Measurements from ENCODE around the gene OR1J4.
"Not testable (repeated sequence)": the region's sequence is repeated elsewhere in the genome, so short reads cannot be mapped to it uniquely, and the experiment has no call there.

The OR1J4 gene

GRCh38 chr9:122518841-122519240 lies at the start of gene OR1J4:
TSS of gene OR1J4 (plus strand) at chr9:122519141. CDS start at chr9:122519141, 0 bp downstream.
- no peak for DNase-seq (ENCODE audit: low read depth)

DNA sequence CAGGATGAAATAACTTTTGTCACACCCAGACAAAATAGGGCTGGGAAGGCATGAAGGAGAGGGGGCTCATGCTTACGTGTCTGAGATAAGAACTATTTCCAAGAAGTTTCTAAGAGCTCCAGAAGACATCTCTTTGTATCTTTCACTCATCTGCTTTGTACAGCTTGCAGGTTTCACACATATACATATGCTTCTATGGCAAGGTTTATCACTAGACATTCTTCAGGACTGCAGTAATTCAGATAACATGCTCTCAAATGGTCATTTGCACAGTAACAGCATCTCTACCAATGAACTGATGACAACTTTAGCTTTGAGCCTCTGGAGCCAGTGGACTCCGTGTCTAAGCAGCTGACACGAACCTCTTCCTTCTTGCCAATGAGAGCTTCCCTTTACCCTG lies 44.4 kb upstream of the OR1J4 start:
- DNase-seq (ENCODE audit: low read depth) = no peak

DNA sequence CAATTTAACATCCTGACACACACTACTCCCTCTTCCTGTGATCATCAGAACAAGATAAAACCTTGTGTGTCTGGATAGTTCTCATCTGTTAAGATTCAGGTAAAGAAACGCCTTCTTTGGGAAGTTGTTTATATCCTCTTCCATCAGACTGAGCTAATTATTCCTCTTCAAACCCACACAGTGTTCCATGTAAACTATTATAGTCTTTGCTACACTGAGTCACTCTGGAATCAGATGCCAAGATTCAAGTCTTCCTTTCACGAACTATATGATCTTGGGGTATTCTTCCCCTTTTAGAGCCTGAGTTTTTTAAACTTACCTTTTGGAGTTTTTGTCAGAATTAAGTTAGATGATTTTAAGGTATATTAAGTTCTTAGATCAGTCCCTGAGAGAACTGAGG lies 43.2 kb upstream of the OR1J4 start:
- no peak for DNase-seq (ENCODE audit: low read depth)

GRCh38 chr9:122477346-122477745 lies 41.6 kb upstream of the OR1J4 start:
- DNase-seq (ENCODE audit: low read depth) = no peak

GRCh38 chr9:122477826-122478225 lies 41.1 kb upstream of the OR1J4 start, which contains the start of gene OR1J1:
TSS of gene OR1J1 (minus strand) at chr9:122477926. CDS start at chr9:122477926, 0 bp downstream.
- no peak for DNase-seq (ENCODE audit: low read depth)

DNA sequence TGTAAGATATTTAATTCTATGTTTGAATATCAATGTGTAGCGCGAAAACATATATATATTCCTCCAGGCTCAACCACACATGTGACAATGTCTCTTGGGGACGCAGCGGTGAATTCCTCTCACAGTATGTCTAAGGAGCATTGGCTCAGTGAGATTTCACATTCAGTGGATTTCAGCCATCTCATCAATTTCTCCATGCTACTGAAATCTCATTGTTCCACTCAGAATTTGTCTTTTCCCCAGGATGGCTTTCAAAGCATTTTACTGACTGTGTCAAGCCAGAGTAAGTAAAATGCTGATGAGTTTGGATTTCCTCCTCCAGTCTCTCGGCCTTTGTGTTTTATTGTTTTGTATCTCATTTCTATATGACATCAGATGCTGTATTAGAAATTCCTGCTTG lies 39.9 kb upstream of the OR1J4 start:
- no peak for DNase-seq (ENCODE audit: low read depth)

GRCh38 chr9:122498883-122499288 lies 20.1 kb upstream of the OR1J4 start:
- no peak for DNase-seq (ENCODE audit: low read depth)

- DNase-seq (ENCODE audit: low read depth) = no peak
Observed at GRCh38 chr9:122506964-122507363, 12.0 kb upstream of the OR1J4 start.

- DNase-seq (ENCODE audit: low read depth) = no peak
Observed at GRCh38 chr9:122510502-122510901, 8.4 kb upstream of the OR1J4 start, which contains the start of gene OR1J2. TSS of gene OR1J2 (plus strand) at chr9:122510802. CDS start at chr9:122510802, 0 bp downstream.

- DNase-seq (ENCODE audit: low read depth) = no peak
Observed at GRCh38 chr9:122518226-122518625, 715 bp upstream of the OR1J4 start.

GRCh38 chr9:122519376-122519775 lies 435 bp downstream of the OR1J4 start:
- no peak for DNase-seq (ENCODE audit: low read depth)

GRCh38 chr9:122526602-122527001 lies 7.7 kb downstream of the OR1J4 start:
- no peak for DNase-seq (ENCODE audit: low read depth)

DNA sequence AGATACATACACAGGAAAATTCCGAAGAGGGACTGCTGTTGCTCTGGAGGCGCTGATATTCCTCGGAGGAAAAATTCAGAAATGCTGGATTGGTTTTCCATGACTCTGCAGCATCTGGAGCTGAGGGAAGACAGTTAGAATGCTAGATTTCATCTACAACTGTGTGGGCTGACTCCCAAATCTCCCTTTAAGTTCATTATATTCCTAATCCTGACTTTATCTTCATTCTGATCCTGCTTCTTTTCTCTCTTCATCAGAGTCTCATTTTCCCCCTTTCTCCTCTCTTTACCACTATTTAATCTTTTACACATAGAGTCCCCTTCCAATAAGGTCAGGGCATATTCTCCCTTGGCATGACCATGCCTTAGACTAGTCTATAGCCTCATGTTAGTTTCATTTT lies 8.3 kb downstream of the OR1J4 start, which contains the start of gene OR1N1:
Gene OR1N1 (minus strand): TSS at position 101 of the 400 bp plus-strand sequence. CDS start 0 bp downstream, at position 101.
- no peak for DNase-seq (ENCODE audit: low read depth)

GRCh38 chr9:122531157-122531556 lies 12.2 kb downstream of the OR1J4 start:
- not testable (repeated sequence) for DNase-seq (ENCODE audit: low read depth)

- no peak for DNase-seq (ENCODE audit: low read depth)
Observed at GRCh38 chr9:122536134-122536533, 17.2 kb downstream of the OR1J4 start.

- not testable (repeated sequence) for DNase-seq (ENCODE audit: low read depth)
Observed at GRCh38 chr9:122537066-122537465, 18.1 kb downstream of the OR1J4 start.

DNA sequence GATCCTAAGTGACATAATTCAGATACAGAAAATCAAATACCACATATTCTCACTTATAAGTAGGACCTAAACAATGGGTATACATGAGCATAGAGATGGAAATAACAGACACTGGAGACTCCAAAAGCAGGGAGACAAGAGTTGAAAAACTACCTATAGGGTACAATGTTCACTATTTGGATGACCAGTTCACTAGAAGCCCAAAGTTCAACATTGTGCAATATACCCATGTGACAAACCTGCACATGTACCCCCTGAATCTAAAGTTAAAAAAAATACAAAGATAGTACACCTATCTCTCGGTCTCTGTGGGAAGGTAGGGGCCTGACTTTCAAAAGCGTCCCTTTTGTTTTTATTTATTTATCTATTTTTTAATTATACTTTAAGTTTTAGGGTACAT lies 19.8 kb downstream of the OR1J4 start:
- DNase-seq (ENCODE audit: low read depth) = no peak

- DNase-seq (ENCODE audit: low read depth) = no peak
Observed at GRCh38 chr9:122546196-122546595, 27.3 kb downstream of the OR1J4 start.

DNA sequence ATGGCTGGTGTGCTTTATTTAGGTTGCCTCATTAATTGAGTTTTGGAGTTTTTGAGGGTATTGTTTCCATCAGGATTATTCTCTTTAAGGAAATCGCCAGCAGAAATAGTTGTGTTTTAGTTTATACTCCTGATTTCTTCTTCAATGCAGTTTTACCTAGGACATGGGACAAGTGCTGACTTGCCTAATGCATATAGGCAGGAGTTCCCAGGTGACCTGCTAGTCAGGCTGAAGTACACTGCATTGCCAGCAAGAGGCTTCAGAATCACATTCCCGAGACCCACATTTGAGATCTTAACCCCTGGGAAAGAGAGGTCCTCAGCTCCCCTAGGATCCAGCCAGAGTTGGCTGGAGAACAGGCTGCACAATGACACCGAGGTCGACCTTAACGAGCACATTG lies 32.4 kb downstream of the OR1J4 start:
- no peak for DNase-seq (ENCODE audit: low read depth)

DNA sequence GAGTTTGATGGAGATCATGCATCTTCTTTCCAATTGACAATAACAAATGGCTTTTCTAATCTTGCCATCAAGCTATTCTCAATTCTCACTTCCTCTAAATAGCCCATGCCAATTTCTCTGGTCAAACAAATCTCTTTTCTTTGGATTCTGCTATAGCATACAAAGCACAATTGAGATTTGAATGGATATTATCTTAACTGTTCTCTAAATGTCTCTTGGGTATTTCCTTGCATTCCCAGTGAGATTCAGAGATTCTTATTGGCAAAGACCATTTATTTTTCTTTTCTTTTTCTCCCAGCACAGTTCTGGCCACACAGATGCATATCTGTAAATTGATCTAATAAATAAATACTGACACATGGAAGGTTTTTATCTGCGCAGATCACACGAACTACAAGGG lies 33.9 kb downstream of the OR1J4 start, which contains the start of gene OR1N2:
Gene OR1N2 (plus strand): TSS at position 301 of the 400 bp plus-strand sequence. CDS start 100 bp downstream, outside the sequence.
- no peak for DNase-seq (ENCODE audit: low read depth)

DNA sequence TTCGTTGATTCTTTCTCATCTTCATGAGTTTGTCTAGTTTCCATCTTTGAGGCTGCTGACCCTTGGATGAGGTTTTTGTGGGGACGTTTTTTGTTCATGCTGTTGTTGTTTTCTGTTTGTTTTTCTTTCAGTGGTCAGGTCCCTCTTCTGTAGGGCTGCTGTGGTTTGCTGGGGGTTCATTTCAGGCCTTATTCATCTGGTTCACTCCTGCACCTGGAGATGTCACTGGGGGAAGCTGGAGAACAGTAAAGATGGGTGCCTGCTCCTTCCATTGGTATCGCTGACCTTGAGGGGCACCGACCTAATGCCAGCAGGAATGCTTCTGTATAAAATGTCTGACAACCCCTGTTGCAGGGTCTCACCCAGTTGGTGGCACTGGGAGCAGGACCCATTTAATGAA lies 42.5 kb downstream of the OR1J4 start:
- no peak for DNase-seq (ENCODE audit: low read depth)

- DNase-seq (ENCODE audit: low read depth) = peak; percentile 1
Observed at GRCh38 chr9:122562134-122562760, 43.3 kb downstream of the OR1J4 start.

DNA sequence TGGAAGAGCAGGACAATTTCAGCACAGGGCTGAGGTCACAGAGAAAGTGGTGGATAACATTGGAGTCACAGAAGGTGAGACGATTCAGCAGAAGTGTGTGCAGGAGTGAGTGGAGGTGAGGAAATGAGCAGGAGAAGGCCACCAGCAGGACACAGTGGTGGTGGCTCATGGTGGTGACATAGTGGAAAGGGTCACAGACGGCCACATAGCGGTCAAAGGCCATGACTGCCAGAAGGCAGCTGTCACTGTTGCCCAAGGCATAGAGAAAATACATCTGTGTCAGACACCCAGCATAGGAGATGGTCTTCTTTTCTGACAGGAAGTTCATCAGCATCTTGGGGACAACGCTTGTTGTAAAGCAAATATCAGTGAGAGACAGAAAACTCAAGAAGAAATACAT lies 49.0 kb downstream of the OR1J4 start:
- DNase-seq (ENCODE audit: low read depth) = no peak
